ENCODE data around the gene NOSTRIN. TPM values are rescaled to one million over a fixed set of nuclear protein-coding genes. Genes with fewer than 3 reads are reported as not detected.

Gene NOSTRIN
- total and polyA plus RNA-seq, 4 experiments from 2014 or later = not detected

DNA sequence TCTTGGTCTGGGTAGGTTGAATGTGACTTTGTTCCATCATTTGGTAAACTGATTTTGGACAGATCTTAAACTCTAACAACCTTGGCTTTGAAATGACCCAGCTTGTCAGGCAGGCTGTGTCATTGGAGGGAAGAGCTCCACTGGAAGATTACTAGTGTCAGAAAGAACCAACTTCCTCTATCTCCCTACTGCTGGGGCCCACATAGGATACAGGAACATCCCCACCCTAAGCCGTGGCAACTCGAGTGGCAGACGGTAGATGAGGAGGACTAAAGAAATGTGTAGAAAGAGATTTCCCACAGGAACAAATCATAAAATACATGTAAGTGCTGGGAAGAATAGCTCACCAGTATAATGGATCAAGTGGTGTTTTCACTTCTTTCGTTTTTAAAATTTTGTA lies 94.3 kb downstream of the NOSTRIN start:
- H3K27me3 Mint-ChIP-seq = peaks cover 2 to 5% of the 10 kb centered on the region in 2 donors
- CTCF ChIA-PET (ENCODE audit: partially characterized antibody) = interaction anchor here (1.2 kb wide), 1 partner anchor 550 kb away, joined by 3 read pairs; no protein-coding TSS in a partner anchor

DNA sequence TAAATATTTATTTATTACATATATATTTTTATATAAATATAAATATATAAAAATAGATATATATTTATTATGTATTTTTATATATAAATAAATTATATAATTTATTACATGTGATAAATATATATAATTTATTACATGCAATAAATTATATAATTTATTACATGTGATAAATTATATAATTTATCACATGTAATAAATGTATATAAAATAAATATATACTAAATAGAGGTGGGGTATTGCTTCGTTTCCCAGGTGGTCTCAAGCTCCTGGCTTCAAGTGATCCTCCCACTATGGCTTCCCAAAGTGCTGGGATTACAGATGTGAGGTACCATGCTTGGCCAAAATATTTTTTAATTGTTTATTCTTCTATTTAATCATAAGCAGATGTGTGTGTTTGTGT lies 95.0 kb downstream of the NOSTRIN start:
- H3K4me1 Mint-ChIP-seq = no peaks in the 10 kb centered on the region
- intact Hi-C loops (cut with micrococcal nuclease) = loop anchor here (10.0 kb wide), 1 partner anchor 653 kb away; the partner anchor contains the start of gene STK39
- H3K9me3 ChIP-seq (ENCODE audit: control insufficient read depth in 1 of 2, low read length in 2 of 2) = no peaks in the 10 kb centered on the region
- POLR2A ChIA-PET (ENCODE audit: partially characterized antibody) = no interaction called here
- H3K36me3 ChIP-seq (ENCODE audit: insufficient read depth, low read length) = no peaks in the 10 kb centered on the region
- no peak for DNase-seq
- H3K36me3 Mint-ChIP-seq = no peaks in the 10 kb centered on the region
- H3K27ac ChIP-seq (ENCODE audit: low read depth, low read length) = no peak overlapping the region
- H3K9me3 Mint-ChIP-seq = no peaks in the 10 kb centered on the region
- CTCF ChIA-PET (ENCODE audit: partially characterized antibody) = no interaction called here
- H3K27me3 Mint-ChIP-seq = peaks cover 3 to 5% of the 10 kb centered on the region in 2 donors
- H3K4me3 Mint-ChIP-seq = no peak overlapping the region
- H3K27ac Mint-ChIP-seq = no peak overlapping the region
- H3K4me1 ChIP-seq (ENCODE audit: insufficient read depth, low read length) = no peaks in the 10 kb centered on the region
- no peaks in the 10 kb centered on the region for H3K27me3 ChIP-seq (ENCODE audit: insufficient read depth, low read length)
- no peak overlapping the region for H3K4me3 ChIP-seq (ENCODE audit: low read length in 2 of 2)

More for the DNA sequence above, 94.3 kb downstream of the NOSTRIN start:
- no peak overlapping the region for H3K27ac Mint-ChIP-seq
- H3K9me3 Mint-ChIP-seq = no peaks in the 10 kb centered on the region
- no peak for DNase-seq
- Histone ChIP-seq H3K27ac (ENCODE audit: low read depth, low read length) (no peak overlapping the region), H3K27me3 (ENCODE audit: insufficient read depth, low read length) (no peaks in the 10 kb centered on the region), H3K4me3 (ENCODE audit: low read length in 2 of 2) (no peak overlapping the region), H3K4me1 (ENCODE audit: insufficient read depth, low read length) (no peaks in the 10 kb centered on the region), H3K9me3 (ENCODE audit: control insufficient read depth in 1 of 2, low read length in 2 of 2) (no peaks in the 10 kb centered on the region), H3K36me3 (ENCODE audit: insufficient read depth, low read length) (no peaks in the 10 kb centered on the region)
- no peak overlapping the region for H3K4me3 Mint-ChIP-seq
- H3K36me3 Mint-ChIP-seq = no peaks in the 10 kb centered on the region
- intact Hi-C loops (cut with micrococcal nuclease) = loop anchor here (10.0 kb wide), 1 partner anchor 652 kb away; the partner anchor contains the start of gene STK39
- POLR2A ChIA-PET (ENCODE audit: partially characterized antibody) = no interaction called here
- no peaks in the 10 kb centered on the region for H3K4me1 Mint-ChIP-seq

- no peak within 1 kb of the TSS for H3K27ac Mint-ChIP-seq
- Histone ChIP-seq H3K27me3 (ENCODE audit: insufficient read depth, low read length) (no peaks in the 10 kb centered on the region), H3K9me3 (ENCODE audit: control insufficient read depth in 1 of 2, low read length in 2 of 2) (no peaks in the 10 kb centered on the region), H3K36me3 (ENCODE audit: insufficient read depth, low read length) (no peaks in the 10 kb centered on the region), H3K4me1 (ENCODE audit: insufficient read depth, low read length) (no peaks in the 10 kb centered on the region), H3K4me3 (ENCODE audit: low read length in 2 of 2) (no peak within 1 kb of the TSS), H3K27ac (ENCODE audit: low read depth, low read length) (no peak within 1 kb of the TSS)
- H3K27me3 Mint-ChIP-seq = peaks cover 8 to 17% of the 10 kb centered on the region in 2 donors
- CTCF ChIA-PET (ENCODE audit: partially characterized antibody) = no interaction called here
- H3K36me3 Mint-ChIP-seq = no peaks in the 10 kb centered on the region
- no peak for DNase-seq
- no peaks in the 10 kb centered on the region for H3K9me3 Mint-ChIP-seq
- no peaks in the 10 kb centered on the region for H3K4me1 Mint-ChIP-seq
- no peak within 1 kb of the TSS for H3K4me3 Mint-ChIP-seq
- POLR2A ChIA-PET (ENCODE audit: partially characterized antibody) = no interaction called here
- intact Hi-C loops (cut with micrococcal nuclease) = no loop called here
Observed at GRCh38 chr2:168901003-168901402, 98.6 kb downstream of the NOSTRIN start, which contains the start of gene G6PC2. Gene G6PC2, plus strand, starts transcription at chr2:168901291. Its CDS starts 41 bp downstream, at chr2:168901332.

DNA sequence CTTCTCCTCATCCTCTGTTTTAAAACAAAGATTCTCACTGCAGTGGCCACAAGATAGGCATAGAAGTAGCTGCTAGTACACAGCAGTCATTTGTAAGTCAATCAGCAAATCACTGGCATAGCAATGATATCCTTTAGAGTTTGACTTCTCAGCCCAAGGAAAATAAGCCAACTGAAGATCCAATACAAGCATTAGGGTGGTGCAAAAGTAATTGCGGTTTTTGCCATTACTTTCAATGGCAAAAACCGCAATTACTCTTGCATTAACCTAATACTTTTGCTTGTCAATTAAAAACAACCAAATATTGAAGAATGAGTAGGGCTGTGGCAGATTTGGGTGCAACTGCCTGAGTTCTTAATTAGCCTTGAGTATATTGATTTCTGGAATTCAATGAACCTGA lies 101.5 kb downstream of the NOSTRIN start:
- Mint-ChIP-seq H3K9me3 (no peaks in the 10 kb centered on the region), H3K27ac (no peak overlapping the region), H3K4me1 (no peaks in the 10 kb centered on the region), H3K4me3 (no peak overlapping the region), H3K27me3 (peaks cover 11 to 23% of the 10 kb centered on the region in 2 donors), H3K36me3 (no peaks in the 10 kb centered on the region)
- H3K4me3 ChIP-seq (ENCODE audit: low read length in 2 of 2) = no peak overlapping the region
- H3K27me3 ChIP-seq (ENCODE audit: insufficient read depth, low read length) = no peaks in the 10 kb centered on the region
- CTCF ChIA-PET (ENCODE audit: partially characterized antibody) = no interaction called here
- intact Hi-C loops (cut with micrococcal nuclease) = no loop called here
- H3K9me3 ChIP-seq (ENCODE audit: control insufficient read depth in 1 of 2, low read length in 2 of 2) = no peaks in the 10 kb centered on the region
- POLR2A ChIA-PET (ENCODE audit: partially characterized antibody) = no interaction called here
- no peak for DNase-seq
- no peaks in the 10 kb centered on the region for H3K36me3 ChIP-seq (ENCODE audit: insufficient read depth, low read length)
- no peaks in the 10 kb centered on the region for H3K4me1 ChIP-seq (ENCODE audit: insufficient read depth, low read length)
- H3K27ac ChIP-seq (ENCODE audit: low read depth, low read length) = no peak overlapping the region

DNA sequence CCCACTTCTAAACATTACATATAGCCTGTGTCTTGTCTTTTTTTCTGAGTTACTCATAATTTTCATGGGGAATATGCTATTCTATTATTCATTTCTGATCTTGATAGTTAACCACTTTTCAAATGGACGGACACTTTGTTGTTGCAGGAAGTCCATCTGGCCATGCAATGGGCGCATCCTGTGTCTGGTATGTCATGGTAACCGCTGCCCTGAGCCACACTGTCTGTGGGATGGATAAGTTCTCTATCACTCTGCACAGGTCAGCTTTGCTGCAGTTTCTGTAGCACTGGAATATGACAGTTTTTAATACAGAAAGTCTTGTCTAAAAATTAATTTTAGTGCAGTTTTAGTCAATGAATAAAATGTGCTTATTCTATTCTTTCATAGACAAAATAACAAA lies 101.9 kb downstream of the NOSTRIN start:
- no peaks in the 10 kb centered on the region for H3K36me3 Mint-ChIP-seq
- H3K27me3 Mint-ChIP-seq = peaks cover 11 to 23% of the 10 kb centered on the region in 2 donors
- no peak overlapping the region for H3K4me3 Mint-ChIP-seq
- H3K27ac Mint-ChIP-seq = no peak overlapping the region
- H3K27ac ChIP-seq (ENCODE audit: low read depth, low read length) = no peak overlapping the region
- no peak for DNase-seq
- H3K9me3 ChIP-seq (ENCODE audit: control insufficient read depth in 1 of 2, low read length in 2 of 2) = no peaks in the 10 kb centered on the region
- no peaks in the 10 kb centered on the region for H3K4me1 Mint-ChIP-seq
- no peaks in the 10 kb centered on the region for H3K4me1 ChIP-seq (ENCODE audit: insufficient read depth, low read length)
- ChIA-PET POLR2A (ENCODE audit: partially characterized antibody) (no interaction called here), CTCF (ENCODE audit: partially characterized antibody) (no interaction called here)
- no peaks in the 10 kb centered on the region for H3K36me3 ChIP-seq (ENCODE audit: insufficient read depth, low read length)
- no peaks in the 10 kb centered on the region for H3K27me3 ChIP-seq (ENCODE audit: insufficient read depth, low read length)
- H3K4me3 ChIP-seq (ENCODE audit: low read length in 2 of 2) = no peak overlapping the region
- no peaks in the 10 kb centered on the region for H3K9me3 Mint-ChIP-seq
- intact Hi-C loops (cut with micrococcal nuclease) = no loop called here

GRCh38 chr2:168907940-168908662 lies 105.7 kb downstream of the NOSTRIN start:
- Mint-ChIP-seq H3K27ac (no peak overlapping the region), H3K9me3 (no peaks in the 10 kb centered on the region), H3K4me1 (peaks cover 0 to 4% (median 2%) of the 10 kb centered on the region in 4 donors), H3K4me3 (no peak overlapping the region), H3K36me3 (no peaks in the 10 kb centered on the region), H3K27me3 (peaks cover 13 to 30% of the 10 kb centered on the region in 2 donors)
- POLR2A ChIA-PET (ENCODE audit: partially characterized antibody) = no interaction called here
- no peak for DNase-seq
- CTCF ChIA-PET (ENCODE audit: partially characterized antibody) = interaction anchor here (2.0 kb wide), 1 partner anchor 13 kb away, joined by 6 read pairs; no protein-coding TSS in a partner anchor
- intact Hi-C loops (cut with micrococcal nuclease) = no loop called here
- H3K27me3 ChIP-seq (ENCODE audit: insufficient read depth, low read length) = no peaks in the 10 kb centered on the region
- H3K27ac ChIP-seq (ENCODE audit: low read depth, low read length) = no peak overlapping the region
- H3K36me3 ChIP-seq (ENCODE audit: insufficient read depth, low read length) = no peaks in the 10 kb centered on the region
- H3K4me3 ChIP-seq (ENCODE audit: low read length in 2 of 2) = no peak overlapping the region
- no peaks in the 10 kb centered on the region for H3K4me1 ChIP-seq (ENCODE audit: insufficient read depth, low read length)
- H3K9me3 ChIP-seq (ENCODE audit: control insufficient read depth in 1 of 2, low read length in 2 of 2) = no peaks in the 10 kb centered on the region

DNA sequence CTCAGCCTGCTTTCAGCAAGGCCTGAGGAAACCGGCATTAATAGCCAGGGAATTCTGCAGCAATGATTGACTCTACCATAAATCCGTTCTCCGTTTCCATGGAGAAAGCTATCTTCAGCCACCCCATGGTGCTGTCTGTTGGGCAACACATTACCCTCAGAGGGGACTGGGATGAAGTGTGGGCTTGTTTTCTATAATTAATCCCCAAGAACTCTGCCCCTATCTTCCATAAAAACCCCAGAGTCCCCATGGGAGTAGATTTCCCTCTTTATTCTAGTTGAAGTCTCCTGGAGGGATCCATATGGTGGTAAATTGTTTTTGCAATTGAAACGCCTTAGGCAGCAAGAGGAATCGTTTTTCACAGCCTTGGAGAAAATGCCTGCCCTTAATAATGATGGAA lies 107.9 kb downstream of the NOSTRIN start:
- peaks cover under 1% of the 10 kb centered on the region for H3K4me1 ChIP-seq (ENCODE audit: insufficient read depth, low read length)
- intact Hi-C loops (cut with micrococcal nuclease) = no loop called here
- H3K36me3 ChIP-seq (ENCODE audit: insufficient read depth, low read length) = no peaks in the 10 kb centered on the region
- no peak for DNase-seq
- peaks cover 0 to 5% (median 2%) of the 10 kb centered on the region in 8 donors for H3K9me3 Mint-ChIP-seq
- no peak overlapping the region for H3K27ac ChIP-seq (ENCODE audit: low read depth, low read length)
- CTCF ChIA-PET (ENCODE audit: partially characterized antibody) = interaction anchor here (1.0 to 2.0 kb wide), 3 partner anchors 10 to 773 kb away, joined by 3 to 6 read pairs (median 3); no protein-coding TSS in a partner anchor
- peaks cover 8 to 24% of the 10 kb centered on the region in 2 donors for H3K27me3 Mint-ChIP-seq
- POLR2A ChIA-PET (ENCODE audit: partially characterized antibody) = no interaction called here
- H3K36me3 Mint-ChIP-seq = no peaks in the 10 kb centered on the region
- H3K4me1 Mint-ChIP-seq = peaks cover 0 to 4% (median 3%) of the 10 kb centered on the region in 4 donors
- no peak overlapping the region for H3K4me3 Mint-ChIP-seq
- H3K27me3 ChIP-seq (ENCODE audit: insufficient read depth, low read length) = no peaks in the 10 kb centered on the region
- H3K9me3 ChIP-seq (ENCODE audit: control insufficient read depth in 1 of 2, low read length in 2 of 2) = no peaks in the 10 kb centered on the region
- no peak overlapping the region for H3K4me3 ChIP-seq (ENCODE audit: low read length in 2 of 2)
- no peak overlapping the region for H3K27ac Mint-ChIP-seq

All from CD4-positive, alpha-beta memory T cell (primary cell).